Activated CD8-positive, alpha-beta T cell treated with anti-CD3 and anti-CD28 coated beads, Interleukin-2, amount 10 ng/mL, durations not matched to agents 7 days and 5 days (primary cell): ENCODE measurements around the gene CRISP2. TPM values are rescaled to one million over a fixed set of nuclear protein-coding genes. Genes with fewer than 3 reads are reported as not detected.
"Not testable (repeated sequence)": the region's sequence is repeated elsewhere in the genome, so short reads cannot be mapped to it uniquely, and the experiment has no call there.

Experiments
- ATAC-seq: fragments of 150-1000 bp; cut with Tn5 transposase; one replicate; pipeline ENCODE4 v1.10.0; 2021; ENCODE audit warnings: moderate library complexity
- CTCF ChIA-PET: fragments of 350-600 bp; sonication (Branson Sonifier 250); formaldehyde crosslinking; loops from one replicate; lab custom pipeline; 2021; ENCODE audit warnings: antibody characterized with exemption; lab: Charles Lee
- POLR2A ChIA-PET: fragments of 350-600 bp; sonication (Branson Sonifier 250); formaldehyde crosslinking; loops from one replicate; lab custom pipeline; 2021; ENCODE audit warnings: antibody characterized with exemption; lab: Charles Lee
- DNase-seq: peaks from one replicate; pipeline ENCODE4 v3.0.0-alpha.2; 2020
- H3K27ac Mint-ChIP-seq: one replicate; pipeline ENCODE4 v1.8.0; 2021; ENCODE audit warnings: mild to moderate bottlenecking, mixed read lengths
- H3K27me3 Mint-ChIP-seq: one replicate; pipeline ENCODE4 v1.8.0; 2021; ENCODE audit warnings: low read depth, mixed read lengths
- H3K36me3 Mint-ChIP-seq: one replicate; pipeline ENCODE4 v1.8.0; 2021; ENCODE audit warnings: low read depth, mixed read lengths
- H3K4me1 Mint-ChIP-seq: one replicate; pipeline ENCODE4 v1.8.0; 2021; ENCODE audit warnings: low read depth, mixed read lengths
- H3K4me3 Mint-ChIP-seq: one replicate; pipeline ENCODE4 v1.8.0; 2021; ENCODE audit warnings: mild to moderate bottlenecking, mixed read lengths
- H3K9me3 Mint-ChIP-seq: one replicate; pipeline ENCODE4 v1.8.0; 2022; ENCODE audit warnings: mixed read lengths; ENCODE audit not compliant: insufficient read depth
- total RNA-seq, 2 experiments: library from RNA; stranded (reverse); gene quantifications; one replicate each; pipeline ENCODE4 v1.2.3, GENCODE V29; 2021

The CRISP2 gene
- total RNA-seq, 2 experiments from 2014 or later: not detected

- no peaks in the 10 kb centered on the region for H3K4me1 Mint-ChIP-seq
- no peak overlapping the region for H3K4me3 Mint-ChIP-seq
- H3K36me3 Mint-ChIP-seq: no peaks in the 10 kb centered on the region
- H3K27me3 Mint-ChIP-seq: no peaks in the 10 kb centered on the region
- no peak overlapping the region for H3K27ac Mint-ChIP-seq
- no peak for ATAC-seq
- peaks cover 7% of the 10 kb centered on the region for H3K9me3 Mint-ChIP-seq
- POLR2A ChIA-PET: no interaction called here
- no peak for DNase-seq
- CTCF ChIA-PET: no interaction called here
Observed at GRCh38 chr6:49692534-49692933, 20.8 kb downstream of the CRISP2 start.

DNA sequence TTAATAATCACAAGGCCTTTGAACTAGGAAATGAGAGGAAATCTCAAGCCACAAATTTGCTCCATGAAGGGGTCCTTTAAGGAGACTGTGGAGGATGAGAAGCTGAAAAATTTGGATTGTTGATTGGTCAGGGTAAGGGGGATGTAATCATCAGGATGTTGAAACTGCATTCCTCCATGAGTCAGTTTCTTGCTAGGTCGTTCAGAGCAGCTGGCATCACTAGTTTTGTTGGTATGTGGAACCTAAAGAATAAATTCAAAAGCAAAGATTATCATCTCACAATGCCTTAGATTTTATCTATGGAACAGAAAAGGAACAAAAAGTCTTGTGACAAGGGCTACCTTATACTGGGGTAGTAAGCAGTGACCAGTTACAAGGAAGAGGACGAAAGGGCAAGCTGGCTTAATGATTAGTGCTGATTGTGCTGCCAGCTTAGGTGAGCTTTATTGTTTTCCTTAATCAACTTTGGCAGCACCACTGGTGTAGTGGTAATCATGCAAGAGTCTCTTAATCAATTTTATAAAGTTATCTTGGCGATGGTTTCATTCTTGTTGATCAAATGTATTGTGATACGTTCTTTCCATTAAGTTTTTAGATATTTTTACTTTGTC is 36.6 kb downstream of the CRISP2 start:
- H3K4me3 Mint-ChIP-seq: no peak overlapping the region
- DNase-seq: no peak
- CTCF ChIA-PET: no interaction called here
- H3K4me1 Mint-ChIP-seq: no peaks in the 10 kb centered on the region
- H3K36me3 Mint-ChIP-seq: no peaks in the 10 kb centered on the region
- peaks cover 4% of the 10 kb centered on the region for H3K9me3 Mint-ChIP-seq
- no peaks in the 10 kb centered on the region for H3K27me3 Mint-ChIP-seq
- POLR2A ChIA-PET: no interaction called here
- H3K27ac Mint-ChIP-seq: no peak overlapping the region
- no peak for ATAC-seq

GRCh38 chr6:49675816-49676215 is 37.5 kb downstream of the CRISP2 start:
- POLR2A ChIA-PET: no interaction called here
- no peak overlapping the region for H3K4me3 Mint-ChIP-seq
- CTCF ChIA-PET: no interaction called here

DNA sequence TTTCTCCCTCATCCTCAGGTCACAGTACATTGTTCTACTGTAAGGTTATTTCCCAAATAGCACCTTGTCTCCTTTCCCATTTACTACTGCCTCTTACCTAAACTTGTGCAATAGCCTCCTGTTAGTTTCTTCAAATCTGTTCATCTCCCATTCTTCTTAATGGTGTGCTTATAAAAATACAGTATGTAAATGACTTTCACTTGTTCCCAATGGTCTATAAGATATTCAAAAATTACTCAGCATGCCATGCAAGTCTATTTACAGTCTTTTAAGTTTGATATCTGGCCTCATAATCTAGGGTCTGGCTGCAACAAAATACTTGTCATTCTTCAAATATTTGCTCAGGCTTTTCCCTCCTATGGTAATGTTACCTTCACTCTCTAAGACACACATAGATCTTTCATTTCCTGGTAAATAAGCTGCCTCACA is 45.2 kb downstream of the CRISP2 start:
- DNase-seq (no peak), ATAC-seq (no peak)
- H3K4me1 Mint-ChIP-seq: no peaks in the 10 kb centered on the region
- ChIA-PET CTCF (no interaction called here), POLR2A (no interaction called here)
- no peaks in the 10 kb centered on the region for H3K36me3 Mint-ChIP-seq
- no peak overlapping the region for H3K4me3 Mint-ChIP-seq
- H3K27me3 Mint-ChIP-seq: no peaks in the 10 kb centered on the region
- no peak overlapping the region for H3K27ac Mint-ChIP-seq
- no peaks in the 10 kb centered on the region for H3K9me3 Mint-ChIP-seq

More at GRCh38 chr6:49675816-49676215, 37.5 kb downstream of the CRISP2 start:
- ATAC-seq (no peak), DNase-seq (no peak)
- H3K27ac Mint-ChIP-seq: no peak overlapping the region
- H3K9me3 Mint-ChIP-seq: peaks cover 4% of the 10 kb centered on the region
- H3K4me1 Mint-ChIP-seq: no peaks in the 10 kb centered on the region
- H3K36me3 Mint-ChIP-seq: no peaks in the 10 kb centered on the region
- H3K27me3 Mint-ChIP-seq: no peaks in the 10 kb centered on the region

DNA sequence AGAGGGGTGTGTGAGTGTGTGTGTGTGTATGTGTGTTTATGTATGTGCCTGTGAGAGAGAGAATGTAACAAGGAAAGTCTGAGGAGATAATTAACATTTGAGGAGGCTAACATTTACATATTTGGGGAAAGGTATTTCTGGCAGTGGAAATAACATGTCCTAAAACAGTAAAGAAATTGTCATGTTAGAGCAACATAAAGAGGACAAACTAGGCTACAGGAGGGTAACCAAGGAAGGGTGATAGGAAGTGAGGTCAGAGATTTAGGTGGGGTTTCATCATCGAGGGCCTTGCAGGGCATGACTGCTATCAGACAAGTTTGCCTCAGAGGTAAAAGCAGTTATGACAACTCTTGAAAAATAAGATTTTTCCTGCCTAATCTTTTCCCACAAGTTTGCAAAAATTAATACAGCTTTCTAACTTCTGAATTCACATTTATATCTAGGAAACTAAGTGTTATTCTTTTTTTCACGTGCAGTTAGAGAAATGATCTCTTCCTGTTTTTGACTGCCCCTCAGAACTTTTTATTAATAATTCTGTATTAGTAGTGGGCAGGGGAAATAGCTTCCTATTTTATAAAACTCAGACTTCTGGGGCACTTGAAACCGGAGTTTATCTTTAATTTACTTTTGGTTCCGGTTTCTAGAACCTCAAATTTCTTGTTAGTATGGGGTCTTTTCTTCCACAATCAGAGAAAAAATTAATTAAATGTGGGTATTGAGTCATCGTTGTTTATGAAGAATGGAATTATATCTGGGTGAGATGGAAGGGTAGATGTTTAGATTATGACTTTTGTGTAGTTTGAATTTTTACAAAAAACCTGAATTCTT is 46.2 kb downstream of the CRISP2 start:
- H3K4me3 Mint-ChIP-seq: no peak overlapping the region
- DNase-seq (no peak), ATAC-seq (no peak)
- H3K36me3 Mint-ChIP-seq: no peaks in the 10 kb centered on the region
- ChIA-PET CTCF (no interaction called here), POLR2A (no interaction called here)
- no peak overlapping the region for H3K27ac Mint-ChIP-seq
- no peaks in the 10 kb centered on the region for H3K27me3 Mint-ChIP-seq
- no peaks in the 10 kb centered on the region for H3K4me1 Mint-ChIP-seq
- H3K9me3 Mint-ChIP-seq: no peaks in the 10 kb centered on the region

DNA sequence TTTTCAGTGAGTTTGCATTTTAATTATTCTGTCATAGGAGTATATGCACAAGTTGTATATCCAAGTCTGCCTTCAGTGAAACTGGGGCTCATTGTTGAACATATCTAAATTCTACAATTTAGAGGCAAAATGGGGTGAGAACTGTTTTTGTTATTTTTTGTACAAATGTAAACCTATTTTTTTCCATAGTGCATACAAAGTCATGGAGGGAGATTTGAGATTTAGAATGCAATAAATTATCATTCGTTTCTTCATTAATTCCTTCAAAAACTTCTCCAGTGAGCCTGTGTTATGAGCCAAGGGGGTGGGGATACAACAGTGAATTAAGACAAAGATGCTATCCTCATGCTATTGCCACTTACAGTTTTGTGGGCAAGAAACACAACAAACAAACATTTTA is 46.9 kb downstream of the CRISP2 start:
- DNase-seq: no peak
- ATAC-seq: no peak
- Mint-ChIP-seq H3K27me3 (no peaks in the 10 kb centered on the region), H3K36me3 (no peaks in the 10 kb centered on the region), H3K9me3 (no peaks in the 10 kb centered on the region), H3K4me1 (no peaks in the 10 kb centered on the region), H3K27ac (no peak overlapping the region), H3K4me3 (no peak overlapping the region)
- POLR2A ChIA-PET: no interaction called here
- CTCF ChIA-PET: no interaction called here

- H3K9me3 Mint-ChIP-seq: no peaks in the 10 kb centered on the region
- no peak overlapping the region for H3K27ac Mint-ChIP-seq
- ATAC-seq (no peak), DNase-seq (no peak)
- H3K36me3 Mint-ChIP-seq: no peaks in the 10 kb centered on the region
- no peak overlapping the region for H3K4me3 Mint-ChIP-seq
- CTCF ChIA-PET: no interaction called here
- no peaks in the 10 kb centered on the region for H3K27me3 Mint-ChIP-seq
- no peaks in the 10 kb centered on the region for H3K4me1 Mint-ChIP-seq
- POLR2A ChIA-PET: no interaction called here
Observed at GRCh38 chr6:49664817-49665216, 48.5 kb downstream of the CRISP2 start.

GRCh38 chr6:49664054-49664453 is 49.3 kb downstream of the CRISP2 start:
- POLR2A ChIA-PET, CTCF ChIA-PET, H3K27me3 Mint-ChIP-seq, H3K4me1 Mint-ChIP-seq, H3K36me3 Mint-ChIP-seq, H3K4me3 Mint-ChIP-seq, ATAC-seq, H3K27ac Mint-ChIP-seq, H3K9me3 Mint-ChIP-seq, DNase-seq: not testable (repeated sequence)

- ChIA-PET POLR2A (no interaction called here), CTCF (no interaction called here)
- ATAC-seq (no peak), DNase-seq (no peak)
- Mint-ChIP-seq H3K9me3 (no peaks in the 10 kb centered on the region), H3K27ac (no peak overlapping the region), H3K36me3 (no peaks in the 10 kb centered on the region), H3K27me3 (no peaks in the 10 kb centered on the region), H3K4me3 (no peak overlapping the region), H3K4me1 (no peaks in the 10 kb centered on the region)
Observed at GRCh38 chr6:49662892-49663261, 50.5 kb downstream of the CRISP2 start.

- DNase-seq (no peak), ATAC-seq (no peak)
- H3K4me3 Mint-ChIP-seq: no peak overlapping the region
- ChIA-PET CTCF (no interaction called here), POLR2A (no interaction called here)
- no peaks in the 10 kb centered on the region for H3K27me3 Mint-ChIP-seq
- no peaks in the 10 kb centered on the region for H3K36me3 Mint-ChIP-seq
- no peaks in the 10 kb centered on the region for H3K4me1 Mint-ChIP-seq
- H3K27ac Mint-ChIP-seq: no peak overlapping the region
- H3K9me3 Mint-ChIP-seq: no peaks in the 10 kb centered on the region
Observed at GRCh38 chr6:49662231-49662891, 51.0 kb downstream of the CRISP2 start.

GRCh38 chr6:49653942-49654341 is 59.4 kb downstream of the CRISP2 start:
- H3K27me3 Mint-ChIP-seq: no peaks in the 10 kb centered on the region
- no peaks in the 10 kb centered on the region for H3K36me3 Mint-ChIP-seq
- DNase-seq (no peak), ATAC-seq (no peak)
- POLR2A ChIA-PET: no interaction called here
- no peak overlapping the region for H3K4me3 Mint-ChIP-seq
- CTCF ChIA-PET: no interaction called here
- no peaks in the 10 kb centered on the region for H3K4me1 Mint-ChIP-seq
- no peak overlapping the region for H3K27ac Mint-ChIP-seq
- no peaks in the 10 kb centered on the region for H3K9me3 Mint-ChIP-seq

GRCh38 chr6:49653438-49653837 is 59.9 kb downstream of the CRISP2 start:
- H3K27me3 Mint-ChIP-seq: no peaks in the 10 kb centered on the region
- POLR2A ChIA-PET: no interaction called here
- CTCF ChIA-PET: no interaction called here
- H3K9me3 Mint-ChIP-seq: no peaks in the 10 kb centered on the region
- H3K36me3 Mint-ChIP-seq: no peaks in the 10 kb centered on the region
- no peak for DNase-seq
- no peak for ATAC-seq
- no peak overlapping the region for H3K4me3 Mint-ChIP-seq
- no peaks in the 10 kb centered on the region for H3K4me1 Mint-ChIP-seq
- H3K27ac Mint-ChIP-seq: no peak overlapping the region
